Caco-2 (cell line): ENCODE results near the gene CNIH3. TPM values are rescaled to one million over a fixed set of nuclear protein-coding genes. Genes with fewer than 3 reads are reported as not detected.
A peak's percentile ranks its signal among the peaks of the same experiment; 100 is the strongest.

Source experiments
- BruUV-seq: library from RNA; stranded (reverse); fragments of 400-500 nt; replicated peaks from 2 replicates; lab custom pipeline; 2021; lab: Mats Ljungman, UMichigan
- CTCF ChIA-PET: fragments of 300-600 bp; sonication (Branson Sonifier 250); formaldehyde crosslinking; loops from one replicate; lab custom pipeline; 2022; ENCODE audit warnings: antibody characterized with exemption; lab: Charles Lee
- POLR2A ChIA-PET: fragments of 300-600 bp; sonication (Branson Sonifier 250); formaldehyde crosslinking; loops from one replicate; lab custom pipeline; 2022; ENCODE audit warnings: antibody characterized with exemption; lab: Charles Lee
- DNase-seq, 2 experiments: peaks; one replicate each; pipeline versions ENCODE4 v3.0.0 to v3.0.0-alpha.2; 2020 to 2022
- H3K27me3 ChIP-seq: replicated peaks from 2 replicates; pipeline ENCODE4 v1.6.0; 2011; ENCODE audit warnings: low read length; ENCODE audit not compliant: control insufficient read depth, insufficient read depth
- H3K36me3 ChIP-seq: 2 replicates; pipeline ENCODE4 v1.5.1; 2011; ENCODE audit warnings: low read length; ENCODE audit not compliant: control insufficient read depth, insufficient read depth
- H3K4me1 ChIP-seq: fragments of 250-450 bp; sonication (Bioruptor Pico); 2 replicates; pipeline ENCODE4 v1.5.1; 2020; ENCODE audit warnings: mild to moderate bottlenecking
- H3K4me3 ChIP-seq: 2 replicates; pipeline ENCODE4 v1.5.1; 2011; ENCODE audit warnings: low read depth, mild to moderate bottlenecking, control low read depth, low read length
- H3K9me3 ChIP-seq: fragments of 250-450 bp; sonication (Bioruptor Pico); 2 replicates; pipeline ENCODE4 v1.5.1; 2020; ENCODE audit warnings: mild to moderate bottlenecking, moderate library complexity
- H3K27ac Mint-ChIP-seq: one replicate; pipeline ENCODE4 v1.8.0; 2022; ENCODE audit warnings: mixed read lengths; ENCODE audit not compliant: unreplicated experiment
- H3K27me3 Mint-ChIP-seq: one replicate; pipeline ENCODE4 v1.8.0; 2022; ENCODE audit warnings: mixed read lengths; ENCODE audit not compliant: insufficient read depth, unreplicated experiment
- H3K36me3 Mint-ChIP-seq: one replicate; pipeline ENCODE4 v1.8.0; 2022; ENCODE audit warnings: mild to moderate bottlenecking, mixed read lengths; ENCODE audit not compliant: insufficient read depth, unreplicated experiment
- H3K4me1 Mint-ChIP-seq: one replicate; pipeline ENCODE4 v1.8.0; 2022; ENCODE audit warnings: low read depth, mixed read lengths; ENCODE audit not compliant: unreplicated experiment
- H3K4me3 Mint-ChIP-seq: one replicate; pipeline ENCODE4 v1.8.0; 2022; ENCODE audit warnings: mild to moderate bottlenecking, moderate library complexity, mixed read lengths; ENCODE audit not compliant: unreplicated experiment
- H3K9me3 Mint-ChIP-seq: one replicate; pipeline ENCODE4 v1.8.0; 2022; ENCODE audit warnings: mixed read lengths; ENCODE audit not compliant: unreplicated experiment
- intact Hi-C: fragments of 100-400 bp; cut with micrococcal nuclease; formaldehyde crosslinking; loops from one replicate; pipeline ENCODE4 v1.10.0; 2022; ENCODE audit not compliant: unreplicated experiment
- total RNA-seq: library from RNA; stranded (reverse); gene quantifications from 2 replicates; pipeline ENCODE4 v1.2.3, GENCODE V29; 2022
- TF ChIP-seq, protein P1 (sequence below), 2 experiments: fragments of 200-600 bp in 1 of 2; IDR thresholded peaks; 1 replicate in 1 of 2; 2 replicates in 1 of 2; pipeline versions ENCODE4 v1.5.1 to v1.8.0; 2011 to 2022; ENCODE audit warnings: antibody characterized with exemption in 1 of 2, control low read depth in 1 of 2, inconsistent platforms in 1 of 2, low read depth in 1 of 2, low read length in 1 of 2, mild to moderate bottlenecking in 1 of 2, moderate library complexity in 1 of 2; ENCODE audit not compliant: insufficient read depth in 1 of 2, severe bottlenecking in 1 of 2, unreplicated experiment in 1 of 2

CNIH3 gene
- total RNA-seq, 1 experiment from 2014 or later = 2.2 TPM

DNA sequence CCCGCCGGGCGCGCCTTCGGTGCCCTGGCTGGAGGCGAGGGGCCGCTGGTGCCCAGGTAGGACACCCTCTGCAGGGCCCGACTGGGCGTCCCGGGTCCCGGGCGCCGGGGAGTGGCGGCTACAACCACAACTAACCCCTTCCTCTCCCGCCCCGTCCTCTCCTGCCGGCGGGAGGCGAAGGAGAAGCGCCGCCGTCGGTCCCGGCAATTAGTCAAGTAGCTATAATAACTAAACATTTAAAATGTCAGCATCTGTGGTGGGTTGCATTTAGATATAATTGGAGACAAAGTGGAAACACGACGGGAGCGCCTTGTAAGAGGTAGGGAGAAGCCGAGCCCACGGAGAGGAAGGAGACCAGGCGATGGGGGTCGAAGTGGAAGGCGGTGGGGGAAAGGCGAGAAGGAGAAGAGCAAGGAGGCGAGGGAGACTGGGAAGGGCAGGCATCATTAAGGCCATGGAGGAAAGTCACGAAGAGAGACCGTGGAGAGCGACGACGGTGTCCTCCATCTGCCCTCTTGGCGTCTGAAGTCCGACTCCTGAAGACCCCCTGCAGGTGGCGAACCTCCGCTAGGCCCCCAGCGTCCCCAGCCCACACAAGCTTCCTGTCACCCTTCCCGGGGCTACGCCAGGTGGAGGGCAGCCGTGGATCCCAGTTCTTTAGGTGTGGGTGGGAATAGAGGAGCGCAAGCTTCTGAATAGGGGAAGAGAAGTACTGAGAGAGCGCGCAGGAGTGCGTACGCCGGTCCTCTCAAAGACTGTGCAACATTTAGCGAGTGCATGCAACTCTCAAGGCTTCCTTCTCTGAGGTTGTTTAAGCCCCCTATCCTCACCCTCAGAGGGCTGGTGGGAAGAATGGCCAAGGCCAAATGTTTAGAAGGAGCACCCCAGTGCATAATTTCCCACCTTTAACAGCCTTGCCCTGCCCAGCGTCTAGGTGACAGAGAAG, 1.6 kb downstream of the CNIH3 start:
- no peaks in the 10 kb centered on the region; the same call in none of the 2 replicates for H3K27me3 ChIP-seq
- TF ChIP-seq, protein P1, sequence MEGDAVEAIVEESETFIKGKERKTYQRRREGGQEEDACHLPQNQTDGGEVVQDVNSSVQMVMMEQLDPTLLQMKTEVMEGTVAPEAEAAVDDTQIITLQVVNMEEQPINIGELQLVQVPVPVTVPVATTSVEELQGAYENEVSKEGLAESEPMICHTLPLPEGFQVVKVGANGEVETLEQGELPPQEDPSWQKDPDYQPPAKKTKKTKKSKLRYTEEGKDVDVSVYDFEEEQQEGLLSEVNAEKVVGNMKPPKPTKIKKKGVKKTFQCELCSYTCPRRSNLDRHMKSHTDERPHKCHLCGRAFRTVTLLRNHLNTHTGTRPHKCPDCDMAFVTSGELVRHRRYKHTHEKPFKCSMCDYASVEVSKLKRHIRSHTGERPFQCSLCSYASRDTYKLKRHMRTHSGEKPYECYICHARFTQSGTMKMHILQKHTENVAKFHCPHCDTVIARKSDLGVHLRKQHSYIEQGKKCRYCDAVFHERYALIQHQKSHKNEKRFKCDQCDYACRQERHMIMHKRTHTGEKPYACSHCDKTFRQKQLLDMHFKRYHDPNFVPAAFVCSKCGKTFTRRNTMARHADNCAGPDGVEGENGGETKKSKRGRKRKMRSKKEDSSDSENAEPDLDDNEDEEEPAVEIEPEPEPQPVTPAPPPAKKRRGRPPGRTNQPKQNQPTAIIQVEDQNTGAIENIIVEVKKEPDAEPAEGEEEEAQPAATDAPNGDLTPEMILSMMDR (IDR thresholded peaks at IDR 0.05; ENCODE audit: insufficient read depth in 1 of 2, low read depth in 1 of 2, low read length in 1 of 2, severe bottlenecking in 1 of 2, unreplicated experiment in 1 of 2) = no peak
- H3K9me3 ChIP-seq = peaks cover 3% of the 10 kb centered on the region; the same call in 1 of the 2 replicates
- peaks cover 10% of the 10 kb centered on the region for H3K9me3 Mint-ChIP-seq
- no peak overlapping the region for H3K4me3 ChIP-seq
- ChIA-PET CTCF (no interaction called here), POLR2A (no interaction called here)
- no peaks in the 10 kb centered on the region for H3K36me3 Mint-ChIP-seq
- no peaks in the 10 kb centered on the region for H3K36me3 ChIP-seq
- intact Hi-C loops = loop anchor here (5.0 kb wide), 1 partner anchor 90 kb away; no protein-coding TSS in a partner anchor
- H3K4me3 Mint-ChIP-seq = peak overlapping the region; percentile 80
- no peak overlapping the region for H3K27ac Mint-ChIP-seq
- H3K27me3 Mint-ChIP-seq = peaks cover 7% of the 10 kb centered on the region
- peaks cover 9% of the 10 kb centered on the region for H3K4me1 Mint-ChIP-seq
- DNase-seq = no peak
- BruUV-seq = no TSS peak
- peaks cover 13% of the 10 kb centered on the region for H3K4me1 ChIP-seq

DNA sequence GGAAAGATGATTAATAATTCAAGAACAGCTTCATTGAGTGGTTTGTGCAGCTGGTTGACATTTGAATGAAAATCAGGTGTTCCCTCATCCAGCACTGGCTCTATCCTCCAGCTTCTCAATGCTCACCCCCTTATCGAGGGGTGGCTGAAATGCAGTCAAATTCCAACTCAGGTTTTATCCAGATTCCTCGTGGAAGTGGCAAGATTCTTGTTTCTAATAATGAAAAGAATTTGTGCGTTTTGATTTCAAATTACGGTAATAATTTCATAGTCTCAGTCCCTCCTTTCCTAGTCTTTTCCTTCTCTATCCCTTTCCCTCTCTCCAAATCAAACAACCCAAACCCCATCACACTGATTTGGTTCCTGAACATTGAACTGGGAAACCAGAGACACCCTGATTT, 3.1 kb downstream of the CNIH3 start:
- Histone ChIP-seq H3K4me3 (no peak overlapping the region), H3K27me3 (no peaks in the 10 kb centered on the region; the same call in none of the 2 replicates), H3K4me1 (peaks cover 24% of the 10 kb centered on the region), H3K36me3 (no peaks in the 10 kb centered on the region), H3K9me3 (peaks cover 3% of the 10 kb centered on the region; the same call in 1 of the 2 replicates)
- no peak for DNase-seq
- ChIA-PET POLR2A (no interaction called here), CTCF (no interaction called here)
- TF ChIP-seq, protein P1 (IDR thresholded peaks at IDR 0.05; ENCODE audit: insufficient read depth in 1 of 2, low read depth in 1 of 2, low read length in 1 of 2, severe bottlenecking in 1 of 2, unreplicated experiment in 1 of 2) = no peak
- intact Hi-C loops = loop anchor here (1.0 to 5.0 kb wide), 2 partner anchors 24 to 92 kb away; no protein-coding TSS in a partner anchor
- BruUV-seq = no TSS peak
- Mint-ChIP-seq H3K27ac (no peak overlapping the region), H3K4me3 (no peak overlapping the region), H3K4me1 (peaks cover 24% of the 10 kb centered on the region), H3K9me3 (peaks cover 10% of the 10 kb centered on the region), H3K27me3 (peaks cover 7% of the 10 kb centered on the region), H3K36me3 (no peaks in the 10 kb centered on the region)

DNA sequence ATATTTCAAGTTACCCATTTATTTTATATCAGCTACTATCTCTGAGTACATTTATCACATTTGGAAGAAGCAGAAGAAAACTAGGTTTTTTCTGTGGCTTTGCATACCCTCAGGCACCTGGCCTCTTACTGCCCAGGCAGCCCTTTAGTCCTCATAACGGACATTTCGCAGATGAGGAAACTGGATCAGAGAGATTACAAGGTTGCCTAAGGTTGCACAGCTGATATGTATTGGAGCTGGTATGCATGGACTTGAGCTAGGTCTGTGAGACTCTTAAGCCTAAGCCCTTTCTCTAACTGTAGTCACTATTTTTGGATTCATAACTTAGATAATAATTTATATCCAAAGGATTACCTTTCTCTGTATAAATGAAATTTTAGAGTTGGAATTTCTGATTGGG, 4.0 kb downstream of the CNIH3 start:
- ChIA-PET CTCF (no interaction called here), POLR2A (no interaction called here)
- peaks cover 3% of the 10 kb centered on the region; the same call in 1 of the 2 replicates for H3K9me3 ChIP-seq
- Mint-ChIP-seq H3K36me3 (no peaks in the 10 kb centered on the region), H3K27ac (no peak overlapping the region), H3K27me3 (peaks cover 7% of the 10 kb centered on the region), H3K9me3 (peaks cover 10% of the 10 kb centered on the region), H3K4me3 (no peak overlapping the region), H3K4me1 (peaks cover 32% of the 10 kb centered on the region)
- no peak overlapping the region for H3K4me3 ChIP-seq
- peaks cover 23% of the 10 kb centered on the region for H3K4me1 ChIP-seq
- no peaks in the 10 kb centered on the region; the same call in none of the 2 replicates for H3K27me3 ChIP-seq
- intact Hi-C loops = no loop called here
- TF ChIP-seq, protein P1 (IDR thresholded peaks at IDR 0.05; ENCODE audit: insufficient read depth in 1 of 2, low read depth in 1 of 2, low read length in 1 of 2, severe bottlenecking in 1 of 2, unreplicated experiment in 1 of 2) = no peak
- no peaks in the 10 kb centered on the region for H3K36me3 ChIP-seq
- no TSS peak for BruUV-seq
- DNase-seq = no peak
